ENCODE measurements around the gene ARTN. TPM values are rescaled to one million over a fixed set of nuclear protein-coding genes. Genes with fewer than 3 reads are reported as not detected.

ARTN gene
- total RNA-seq, 1 donor from 2014 or later: 7.2 TPM

- Mint-ChIP-seq H3K27ac (peak overlapping the region; percentile 80), H3K4me3 (peak overlapping the region; percentile 95)
- DNase-seq (ENCODE audit: extremely low spot score, unreplicated experiment): no peak
Observed at GRCh38 chr1:43978264-43978550, 44.6 kb downstream of the ARTN start.

GRCh38 chr1:43978551-43979260, 45.1 kb downstream of the ARTN start, which contains the start of gene B4GALT2:
Gene B4GALT2 (plus strand): TSS chr1:43979210. CDS start chr1:43981161, 1,951 bp downstream.
- Mint-ChIP-seq H3K4me3 (peak within 1 kb of the TSS; percentile 95), H3K27me3 (no peaks in the 10 kb centered on the region), H3K36me3 (peaks cover 36% of the 10 kb centered on the region), H3K4me1 (ENCODE audit: unreplicated experiment) (peaks cover 55% of the 10 kb centered on the region), H3K9me3 (no peaks in the 10 kb centered on the region), H3K27ac (peak within 1 kb of the TSS; percentile 82)
- DNase-seq (ENCODE audit: extremely low spot score, unreplicated experiment): peak; percentile 76
- no peak for TF ChIP-seq CTCF (conservative IDR thresholded peaks at IDR 0.05)

More at GRCh38 chr1:43978264-43978550, 44.6 kb downstream of the ARTN start:
- H3K36me3 Mint-ChIP-seq: peaks cover 32% of the 10 kb centered on the region
- no peak for TF ChIP-seq CTCF (conservative IDR thresholded peaks at IDR 0.05)
- peaks cover 56% of the 10 kb centered on the region for H3K4me1 Mint-ChIP-seq (ENCODE audit: unreplicated experiment)
- no peaks in the 10 kb centered on the region for H3K9me3 Mint-ChIP-seq
- H3K27me3 Mint-ChIP-seq: no peaks in the 10 kb centered on the region

GRCh38 chr1:43979261-43979527, 45.6 kb downstream of the ARTN start:
- Mint-ChIP-seq H3K4me3 (no peak overlapping the region), H3K4me1 (ENCODE audit: unreplicated experiment) (peaks cover 50% of the 10 kb centered on the region), H3K36me3 (peaks cover 36% of the 10 kb centered on the region), H3K9me3 (no peaks in the 10 kb centered on the region), H3K27me3 (no peaks in the 10 kb centered on the region), H3K27ac (no peak overlapping the region)
- DNase-seq (ENCODE audit: extremely low spot score, unreplicated experiment): no peak
- TF ChIP-seq CTCF (conservative IDR thresholded peaks at IDR 0.05): no peak

- Mint-ChIP-seq H3K27me3 (no peaks in the 10 kb centered on the region), H3K4me1 (ENCODE audit: unreplicated experiment) (peaks cover 48% of the 10 kb centered on the region), H3K36me3 (peaks cover 36% of the 10 kb centered on the region), H3K9me3 (no peaks in the 10 kb centered on the region), H3K4me3 (peak overlapping the region; percentile 93), H3K27ac (peak overlapping the region; percentile 82)
- TF ChIP-seq CTCF (conservative IDR thresholded peaks at IDR 0.05): no peak
- peak; percentile 74 for DNase-seq (ENCODE audit: extremely low spot score, unreplicated experiment)
Observed at GRCh38 chr1:43979528-43980254, 46.1 kb downstream of the ARTN start.

GRCh38 chr1:43980255-43981134, 46.9 kb downstream of the ARTN start:
- Mint-ChIP-seq H3K27me3 (no peaks in the 10 kb centered on the region), H3K4me1 (ENCODE audit: unreplicated experiment) (peaks cover 48% of the 10 kb centered on the region), H3K9me3 (no peaks in the 10 kb centered on the region), H3K4me3 (peak overlapping the region; percentile 93), H3K36me3 (peaks cover 37% of the 10 kb centered on the region), H3K27ac (peak overlapping the region; percentile 23)
- no peak for DNase-seq (ENCODE audit: extremely low spot score, unreplicated experiment)
- TF ChIP-seq CTCF (conservative IDR thresholded peaks at IDR 0.05): no peak

Data from type B pancreatic cell (in vitro differentiated cells).